HEK293T (cell line): ENCODE data around the gene CFAP70.

Experiments
- CTCF ChIA-PET: fragments of 350-600 bp; formaldehyde crosslinking; extraction: SDS; loops from one replicate; lab custom pipeline; 2021; ENCODE audit warnings: antibody characterized with exemption, inconsistent platforms; lab: Yijun Ruan, JAX
- POLR2A ChIA-PET: fragments of 350-600 bp; formaldehyde crosslinking; extraction: SDS; loops from one replicate; lab custom pipeline; 2020; ENCODE audit warnings: antibody characterized with exemption, inconsistent platforms; lab: Yijun Ruan, JAX
- DNase-seq: peaks from one replicate; pipeline ENCODE4 v3.0.0; 2012; ENCODE audit warnings: mixed read lengths; ENCODE audit errors: extremely low spot score
- ARNT ChIP-seq: fragments of 450-650 bp; IDR thresholded peaks from 2 replicates; pipeline ENCODE4 v1.6.1; 2017; ENCODE audit warnings: mild to moderate bottlenecking
- BHLHE40 ChIP-seq: fragments of 450-650 bp; IDR thresholded peaks from 2 replicates; pipeline ENCODE4 v1.6.1; 2016; ENCODE audit warnings: mild to moderate bottlenecking, moderate library complexity, borderline replicate concordance
- CTBP1 ChIP-seq: fragments of 450-650 bp; IDR thresholded peaks from 2 replicates; pipeline ENCODE4 v1.6.1; 2016; ENCODE audit warnings: borderline replicate concordance
- ELF4 ChIP-seq: fragments of 450-650 bp; IDR thresholded peaks from 2 replicates; pipeline ENCODE4 v1.6.1; 2017; ENCODE audit warnings: antibody characterized with exemption
- FOXA1 ChIP-seq: fragments of 450-650 bp; IDR thresholded peaks from 2 replicates; pipeline ENCODE4 v1.6.1; 2016; ENCODE audit warnings: mild to moderate bottlenecking
- FOXK2 ChIP-seq: fragments of 450-650 bp; IDR thresholded peaks from 2 replicates; pipeline ENCODE4 v1.6.1; 2016; ENCODE audit warnings: mild to moderate bottlenecking
- FOXM1 ChIP-seq: fragments of 450-650 bp; IDR thresholded peaks from 2 replicates; pipeline ENCODE4 v1.6.1; 2017; ENCODE audit warnings: mild to moderate bottlenecking, borderline replicate concordance
- HDGF ChIP-seq: fragments of 450-650 bp; IDR thresholded peaks from 2 replicates; pipeline ENCODE4 v1.6.1; 2017; ENCODE audit warnings: antibody characterized with exemption, borderline replicate concordance
- L3MBTL2 ChIP-seq: fragments of 450-650 bp; conservative IDR thresholded peaks from 2 replicates; pipeline ENCODE4 v1.6.1; 2016; ENCODE audit warnings: mild to moderate bottlenecking
- LEF1 ChIP-seq: fragments of 450-650 bp; IDR thresholded peaks from 2 replicates; pipeline ENCODE4 v1.6.1; 2017; ENCODE audit warnings: mild to moderate bottlenecking, borderline replicate concordance
- NFRKB ChIP-seq: fragments of 450-650 bp; IDR thresholded peaks from 2 replicates; pipeline ENCODE4 v1.6.1; 2016; ENCODE audit warnings: mild to moderate bottlenecking, moderate library complexity
- SP1 ChIP-seq: fragments of 450-650 bp; IDR thresholded peaks from 2 replicates; pipeline ENCODE4 v1.6.1; 2017
- SUZ12 ChIP-seq: fragments of 450-650 bp; IDR thresholded peaks from 2 replicates; pipeline ENCODE4 v1.6.1; 2016; ENCODE audit warnings: mild to moderate bottlenecking
- TARDBP ChIP-seq: fragments of 450-650 bp; IDR thresholded peaks from 2 replicates; pipeline ENCODE4 v1.6.1; 2016
- ZNF384 ChIP-seq: fragments of 450-650 bp; IDR thresholded peaks from 2 replicates; pipeline ENCODE4 v1.6.1; 2016
- TF ChIP-seq, protein P1 (sequence below): fragments of 450-650 bp; IDR thresholded peaks from 2 replicates; pipeline ENCODE4 v1.6.1; 2016

CFAP70 gene

GRCh38 chr10:73233883-73234282 lies 124.8 kb downstream of the CFAP70 start:
- TF ChIP-seq FOXK2: no peak
- TF ChIP-seq FOXA1: no peak
- no peak for TF ChIP-seq CTBP1
- TF ChIP-seq, protein P1, sequence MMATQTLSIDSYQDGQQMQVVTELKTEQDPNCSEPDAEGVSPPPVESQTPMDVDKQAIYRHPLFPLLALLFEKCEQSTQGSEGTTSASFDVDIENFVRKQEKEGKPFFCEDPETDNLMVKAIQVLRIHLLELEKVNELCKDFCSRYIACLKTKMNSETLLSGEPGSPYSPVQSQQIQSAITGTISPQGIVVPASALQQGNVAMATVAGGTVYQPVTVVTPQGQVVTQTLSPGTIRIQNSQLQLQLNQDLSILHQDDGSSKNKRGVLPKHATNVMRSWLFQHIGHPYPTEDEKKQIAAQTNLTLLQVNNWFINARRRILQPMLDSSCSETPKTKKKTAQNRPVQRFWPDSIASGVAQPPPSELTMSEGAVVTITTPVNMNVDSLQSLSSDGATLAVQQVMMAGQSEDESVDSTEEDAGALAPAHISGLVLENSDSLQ: no peak
- no peak for TF ChIP-seq NFRKB
- TF ChIP-seq ELF4: no peak
- no peak for TF ChIP-seq ZNF384
- no peak for TF ChIP-seq SUZ12
- TF ChIP-seq LEF1: no peak
- no peak for TF ChIP-seq HDGF
- TF ChIP-seq BHLHE40: no peak
- no peak for TF ChIP-seq L3MBTL2
- no peak for TF ChIP-seq SP1
- no peak for TF ChIP-seq FOXM1
- no peak for TF ChIP-seq TARDBP
- TF ChIP-seq ARNT: no peak
- POLR2A ChIA-PET: interaction anchor here (1.2 to 3.5 kb wide), 2 partner anchors 13 to 18 kb away, joined by 3 to 33 read pairs; partner anchors contain the start of genes DNAJC9 and MRPS16
- CTCF ChIA-PET: no interaction called here
- no peak for DNase-seq

GRCh38 chr10:73232887-73233286 lies 125.8 kb downstream of the CFAP70 start:
- POLR2A ChIA-PET: interaction anchor here (1.2 to 3.5 kb wide), 2 partner anchors 14 to 19 kb away, joined by 3 to 33 read pairs; partner anchors contain the start of genes DNAJC9 and MRPS16
- no peak for TF ChIP-seq FOXA1
- TF ChIP-seq TARDBP: no peak
- TF ChIP-seq CTBP1: no peak
- no peak for TF ChIP-seq SP1
- no peak for TF ChIP-seq BHLHE40
- no peak for TF ChIP-seq SUZ12
- TF ChIP-seq NFRKB: no peak
- no peak for TF ChIP-seq ELF4
- no peak for TF ChIP-seq L3MBTL2
- TF ChIP-seq HDGF: no peak
- TF ChIP-seq ZNF384: no peak
- TF ChIP-seq FOXM1: no peak
- TF ChIP-seq ARNT: no peak
- TF ChIP-seq, protein P1: no peak
- no peak for TF ChIP-seq FOXK2
- TF ChIP-seq LEF1: no peak
- DNase-seq: peak; percentile 37
- CTCF ChIA-PET: no interaction called here

- ChIA-PET POLR2A (no interaction called here), CTCF (no interaction called here)
- TF ChIP-seq L3MBTL2: no peak
- no peak for TF ChIP-seq FOXK2
- TF ChIP-seq TARDBP: no peak
- TF ChIP-seq HDGF: no peak
- no peak for TF ChIP-seq FOXM1
- TF ChIP-seq ARNT: no peak
- no peak for TF ChIP-seq SP1
- no peak for TF ChIP-seq NFRKB
- no peak for TF ChIP-seq LEF1
- no peak for TF ChIP-seq FOXA1
- TF ChIP-seq, protein P1: no peak
- TF ChIP-seq BHLHE40: no peak
- no peak for TF ChIP-seq CTBP1
- TF ChIP-seq SUZ12: no peak
- TF ChIP-seq ELF4: no peak
- no peak for TF ChIP-seq ZNF384
- DNase-seq: no peak
Observed at GRCh38 chr10:73229567-73229966, 129.1 kb downstream of the CFAP70 start.

GRCh38 chr10:73228247-73228646 lies 130.4 kb downstream of the CFAP70 start:
- DNase-seq: no peak
- TF ChIP-seq NFRKB (no peak), ZNF384 (no peak), FOXK2 (no peak), TARDBP (no peak), BHLHE40 (no peak), SUZ12 (no peak), CTBP1 (no peak), LEF1 (no peak), HDGF (no peak), FOXA1 (no peak), SP1 (no peak), L3MBTL2 (no peak), ARNT (no peak), FOXM1 (no peak), ELF4 (no peak)
- TF ChIP-seq, protein P1: no peak
- CTCF ChIA-PET: no interaction called here
- POLR2A ChIA-PET: no interaction called here

GRCh38 chr10:73226663-73227062 lies 132.0 kb downstream of the CFAP70 start:
- ChIA-PET CTCF (no interaction called here), POLR2A (interaction anchor here (1.9 kb wide), 1 partner anchor 21 kb away, joined by 4 read pairs; the partner anchor contains the start of gene DNAJC9)
- DNase-seq: no peak
- no peak for TF ChIP-seq ELF4
- no peak for TF ChIP-seq CTBP1
- TF ChIP-seq HDGF: no peak
- TF ChIP-seq FOXA1: no peak
- no peak for TF ChIP-seq SUZ12
- TF ChIP-seq LEF1: no peak
- TF ChIP-seq, protein P1: no peak
- no peak for TF ChIP-seq FOXM1
- no peak for TF ChIP-seq NFRKB
